Choroid plexus epithelial cell (primary cell): ENCODE results near the gene CENPI.

Source experiments
- DNase-seq: peaks from one replicate; pipeline ENCODE4 v3.0.0-alpha.2; 2010; ENCODE audit warnings: low read depth
- H3K4me3 ChIP-seq: 2 replicates; pipeline ENCODE4 v1.5.1; 2011; ENCODE audit warnings: low read depth, mild to moderate bottlenecking, control low read depth, low read length, moderate library complexity
- TF ChIP-seq, protein P1 (sequence below): conservative IDR thresholded peaks from 2 replicates; pipeline ENCODE4 v1.5.1; 2011; ENCODE audit warnings: low read depth, mild to moderate bottlenecking, control low read depth, inconsistent platforms, low read length, moderate library complexity

CENPI gene

DNA sequence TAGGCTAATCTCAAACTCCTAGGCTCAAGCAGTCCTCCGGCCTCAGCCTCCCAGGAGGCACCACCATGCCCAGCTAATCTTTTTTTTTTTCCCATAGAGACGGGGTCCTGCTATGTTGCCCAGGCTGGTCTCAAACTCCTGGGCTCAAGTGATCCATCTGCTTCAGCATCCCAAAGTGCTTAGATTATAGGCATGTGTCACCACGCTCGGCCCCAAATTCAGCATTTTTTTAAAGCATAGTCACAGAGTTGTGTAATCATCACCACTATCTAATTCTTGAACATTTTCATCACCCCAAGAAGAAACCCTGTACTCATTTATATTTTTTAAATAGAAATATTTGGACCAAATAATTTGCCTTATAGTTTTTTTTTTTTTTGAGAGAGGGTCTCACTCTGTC lies 10.3 kb downstream of the CENPI start:
- no peak overlapping the region for H3K4me3 ChIP-seq
- peak; percentile 54 for DNase-seq
- TF ChIP-seq, protein P1, sequence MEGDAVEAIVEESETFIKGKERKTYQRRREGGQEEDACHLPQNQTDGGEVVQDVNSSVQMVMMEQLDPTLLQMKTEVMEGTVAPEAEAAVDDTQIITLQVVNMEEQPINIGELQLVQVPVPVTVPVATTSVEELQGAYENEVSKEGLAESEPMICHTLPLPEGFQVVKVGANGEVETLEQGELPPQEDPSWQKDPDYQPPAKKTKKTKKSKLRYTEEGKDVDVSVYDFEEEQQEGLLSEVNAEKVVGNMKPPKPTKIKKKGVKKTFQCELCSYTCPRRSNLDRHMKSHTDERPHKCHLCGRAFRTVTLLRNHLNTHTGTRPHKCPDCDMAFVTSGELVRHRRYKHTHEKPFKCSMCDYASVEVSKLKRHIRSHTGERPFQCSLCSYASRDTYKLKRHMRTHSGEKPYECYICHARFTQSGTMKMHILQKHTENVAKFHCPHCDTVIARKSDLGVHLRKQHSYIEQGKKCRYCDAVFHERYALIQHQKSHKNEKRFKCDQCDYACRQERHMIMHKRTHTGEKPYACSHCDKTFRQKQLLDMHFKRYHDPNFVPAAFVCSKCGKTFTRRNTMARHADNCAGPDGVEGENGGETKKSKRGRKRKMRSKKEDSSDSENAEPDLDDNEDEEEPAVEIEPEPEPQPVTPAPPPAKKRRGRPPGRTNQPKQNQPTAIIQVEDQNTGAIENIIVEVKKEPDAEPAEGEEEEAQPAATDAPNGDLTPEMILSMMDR = no peak

DNA sequence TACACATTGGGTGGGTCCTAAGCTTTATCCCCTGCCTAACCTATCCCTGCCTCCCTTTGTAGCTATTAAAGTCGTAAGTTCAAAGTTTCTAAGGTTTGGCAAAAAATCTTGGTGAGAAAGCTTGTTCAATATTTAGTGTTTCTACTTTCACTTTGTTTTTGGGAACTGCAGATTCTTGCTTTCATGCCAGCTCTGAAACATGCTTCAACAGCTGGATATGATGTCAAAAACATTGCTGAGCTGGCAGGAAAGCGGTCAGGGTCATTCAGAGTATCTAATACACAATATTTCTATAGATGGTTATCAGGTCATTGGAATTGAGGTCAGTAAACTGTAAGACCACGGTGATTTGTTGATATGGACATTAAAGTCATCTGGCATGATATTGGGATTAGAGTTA lies 19.7 kb downstream of the CENPI start:
- peak; percentile 69 for DNase-seq
- TF ChIP-seq, protein P1 = no peak
- H3K4me3 ChIP-seq = no peak overlapping the region

DNA sequence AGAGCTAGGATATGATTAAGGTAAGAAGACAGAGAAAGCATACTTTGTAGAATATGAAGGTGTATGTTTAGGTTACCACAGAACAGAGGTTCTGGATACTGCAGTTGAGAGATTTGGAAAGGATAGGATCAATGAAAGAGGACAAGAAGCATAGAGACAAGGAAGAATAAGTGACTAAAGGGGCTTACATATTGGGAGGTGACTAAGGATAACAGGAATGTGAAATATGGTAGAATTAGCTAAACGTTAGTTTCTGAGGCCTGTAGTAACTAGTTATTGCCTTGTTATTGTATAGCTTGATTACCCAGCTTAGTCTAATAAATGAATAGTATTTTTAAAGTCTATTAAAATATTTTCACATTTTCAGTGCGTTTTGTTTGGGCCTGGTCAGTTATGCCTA lies 38.2 kb downstream of the CENPI start:
- TF ChIP-seq, protein P1 = no peak
- DNase-seq = peak; percentile 20
- H3K4me3 ChIP-seq = no peak overlapping the region
